Brain microvascular endothelial cell (primary cell): ENCODE measurements around the gene GZF1.

Experiments used
- DNase-seq: peaks from one replicate; pipeline ENCODE4 v3.0.0-alpha.2; 2020
- H3K27ac ChIP-seq: fragments of 250-450 bp; sonication (Bioruptor Pico); 2 replicates; pipeline ENCODE4 v1.5.1; 2020; ENCODE audit warnings: mild to moderate bottlenecking, moderate library complexity
- H3K27me3 ChIP-seq: fragments of 250-450 bp; sonication (Bioruptor Pico); replicated peaks from 2 replicates; pipeline ENCODE4 v1.5.1; 2020; ENCODE audit warnings: mild to moderate bottlenecking
- H3K36me3 ChIP-seq: fragments of 250-450 bp; sonication (Bioruptor Pico); replicated peaks from 2 replicates; pipeline ENCODE4 v1.5.1; 2020; ENCODE audit warnings: mild to moderate bottlenecking
- H3K4me3 ChIP-seq: 2 replicates; pipeline ENCODE4 v1.5.1; 2011; ENCODE audit warnings: low read depth, mild to moderate bottlenecking, control low read depth, low read length, moderate library complexity
- CTCF ChIP-seq: IDR thresholded peaks from 2 replicates; pipeline ENCODE4 v1.5.1; 2011; ENCODE audit warnings: low read depth, mild to moderate bottlenecking, moderate library complexity, low read length, control low read depth, inconsistent platforms; ENCODE audit errors: missing control alignments
- in situ Hi-C: cut with HindIII; loops from 2 replicates; pipeline ENCODE4 v1.10.0; 2017; ENCODE audit warnings: low sequenced_read_pairs, low pct_ligation_motif_present

The GZF1 gene

GRCh38 chr20:23331450-23332350 lies 30.3 kb upstream of the GZF1 start:
- no peak for TF ChIP-seq CTCF
- in situ Hi-C loops: loop anchor here (25.0 kb wide), 1 partner anchor 644 kb away; no protein-coding TSS in a partner anchor
- Histone ChIP-seq H3K4me3 (no peak overlapping the region), H3K27ac (peak overlapping the region; percentile 26), H3K36me3 (no peaks in the 10 kb centered on the region), H3K27me3 (no peaks in the 10 kb centered on the region)
- peak; percentile 25 for DNase-seq

GRCh38 chr20:23332467-23332866 lies 29.5 kb upstream of the GZF1 start:
- in situ Hi-C loops: loop anchor here (25.0 kb wide), 1 partner anchor 645 kb away; no protein-coding TSS in a partner anchor
- TF ChIP-seq CTCF: no peak
- no peaks in the 10 kb centered on the region for H3K36me3 ChIP-seq
- H3K27me3 ChIP-seq: no peaks in the 10 kb centered on the region
- no peak for DNase-seq
- H3K27ac ChIP-seq: no peak overlapping the region
- no peak overlapping the region for H3K4me3 ChIP-seq

- TF ChIP-seq CTCF: no peak
Measured at GRCh38 chr20:23334111-23334510, 27.9 kb upstream of the GZF1 start.

GRCh38 chr20:23335521-23335920 lies 26.5 kb upstream of the GZF1 start:
- Histone ChIP-seq H3K27ac (no peak overlapping the region), H3K4me3 (no peak overlapping the region), H3K27me3 (no peaks in the 10 kb centered on the region), H3K36me3 (no peaks in the 10 kb centered on the region)
- TF ChIP-seq CTCF: no peak
- in situ Hi-C loops: loop anchor here (25.0 kb wide), 1 partner anchor 648 kb away; no protein-coding TSS in a partner anchor
- no peak for DNase-seq

More at GRCh38 chr20:23334111-23334510, 27.9 kb upstream of the GZF1 start:
- no peaks in the 10 kb centered on the region for H3K27me3 ChIP-seq
- in situ Hi-C loops: loop anchor here (25.0 kb wide), 1 partner anchor 647 kb away; no protein-coding TSS in a partner anchor
- DNase-seq: no peak
- H3K27ac ChIP-seq: no peak overlapping the region
- H3K4me3 ChIP-seq: no peak overlapping the region
- no peaks in the 10 kb centered on the region for H3K36me3 ChIP-seq

- TF ChIP-seq CTCF: no peak
- no peak for DNase-seq
- in situ Hi-C loops: loop anchor here (25.0 kb wide), 1 partner anchor 649 kb away; no protein-coding TSS in a partner anchor
- no peaks in the 10 kb centered on the region for H3K27me3 ChIP-seq
- H3K4me3 ChIP-seq: no peak overlapping the region
- no peaks in the 10 kb centered on the region for H3K36me3 ChIP-seq
- no peak overlapping the region for H3K27ac ChIP-seq
Measured at GRCh38 chr20:23336476-23336875, 25.5 kb upstream of the GZF1 start.
